ENCODE data around the gene RUVBL2.

GRCh38 chr19:49006905-49007304 lies 13.2 kb downstream of the RUVBL2 start:
- TF ChIP-seq POLR2A (IDR thresholded peaks at IDR 0.05; ENCODE audit: low read length): no peak
- TF ChIP-seq GATA1 (IDR thresholded peaks at IDR 0.05; ENCODE audit: low read depth, low read length): no peak

Data from erythroblast (primary cell).